Ovary (tissue), 9 donors: ENCODE measurements around the gene STX1A. TPM values are rescaled to one million over a fixed set of nuclear protein-coding genes. Genes with fewer than 3 reads are reported as not detected.
"Not testable (repeated sequence)": the region's sequence is repeated elsewhere in the genome, so short reads cannot be mapped to it uniquely, and the experiment has no call there.

Experiments used
- DNase-seq, 5 donors: peaks; one replicate each; pipeline ENCODE4 v3.0.0-alpha.2; 2019 to 2020
- H3K27ac ChIP-seq, 2 donors: fragments of 200-600 bp; one replicate each; pipeline versions ENCODE4 v1.5.1 to v1.8.0; 2019 to 2022
- H3K27me3 ChIP-seq: fragments of 200-600 bp; one replicate; pipeline ENCODE4 v1.8.0; 2022
- H3K36me3 ChIP-seq: fragments of 200-600 bp; sonication (generic); one replicate; pipeline ENCODE4 v1.5.1; 2019
- H3K4me1 ChIP-seq: one replicate; pipeline ENCODE4 v1.8.1; 2013; ENCODE audit warnings: mild to moderate bottlenecking, moderate library complexity; ENCODE audit not compliant: insufficient read depth
- H3K4me3 ChIP-seq: fragments of 200-600 bp; sonication (generic); one replicate; pipeline ENCODE4 v1.5.1; 2017
- H3K9me3 ChIP-seq, 2 donors: fragments of 200-600 bp in 1 of 2; sonication (generic) in 1 of 2; one replicate each; pipeline versions ENCODE4 v1.5.1 to v1.8.1; 2013 to 2019; ENCODE audit warnings: mild to moderate bottlenecking in 1 of 2, moderate library complexity in 1 of 2
- EP300 ChIP-seq: sonication (generic); formaldehyde crosslinking; IDR thresholded peaks from one replicate; pipeline ENCODE4 v1.6.1; 2017; ENCODE audit warnings: antibody characterized with exemption
- POLR2A ChIP-seq: fragments of 450-650 bp; IDR thresholded peaks from one replicate; pipeline ENCODE4 v1.6.1; 2017; ENCODE audit warnings: antibody characterized with exemption, mild to moderate bottlenecking, moderate library complexity
- WGBS, 3 donors: extraction: QIAGEN DNeasy Blood & Tissue Kit in 1 of 3; methylation state at CpG; one replicate each; pipeline versions ENCODE4 v1.1.5 to v1.1.7; 2013 to 2017; 5-methylcytosine and 5-hydroxymethylcytosine counted together
- intact Hi-C, 4 donors: fragments of 100-400 bp; cut with DNase I; formaldehyde crosslinking; loops; one replicate each; pipeline versions ENCODE4 v1.11.0 to v1.15.1; 2022 to 2023
- polyA plus RNA-seq, 2 donors: library from polyadenylated mRNA; stranded (reverse); fragments of 200-250 nt in 1 of 2; fragments of 350-450 nt in 1 of 2; fragmentation: Illumina TruSeq in 1 of 2; extraction: RNeasy Lipid Tissue Mini Kit (QIAGEN cat#74804) in 1 of 2; gene quantifications; one replicate each; pipeline ENCODE4 v1.2.3, GENCODE V29; 2013 to 2014
- total RNA-seq, 7 donors: library from RNA; depleted of rRNA in 2 of 7; stranded (reverse); fragments of >200 nt in 2 of 7; fragmentation: NEBNext Ultra II Directional in 3 of 7; extraction: Animal tissue kit (Norgen Biotek cat#: 25700) in 3 of 7; gene quantifications; one replicate each; pipeline versions ENCODE4 v1.1.0 to v1.2.4, GENCODE V29; 2016 to 2023
- TF ChIP-seq, protein P1 (sequence below), 3 donors: fragments of 450-650 bp in 2 of 3; fragments of 200-600 bp in 1 of 3; IDR thresholded peaks; one replicate each; pipeline versions ENCODE4 v1.5.1 to v1.8.0; 2016 to 2022; ENCODE audit warnings: antibody characterized with exemption in 3 of 3, mild to moderate bottlenecking in 1 of 3
- donor health status: DM: no; HTN: no; CAD: no; lungs with moderate emphysema.
- donor health status: DM: no; HTN: no; CAD: no.
- donor health status: Bipolar disorder and iron deficiency.
- donor health status: DM: yes; HTN: yes; CAD: no.
- donor health status: DM: no; HTN: no; CAD: no.
- donor health status: DM: yes; HTN: yes; CAD: no.

Gene STX1A
- total and polyA plus RNA-seq, 9 donors = 1.6 to 11.3 (median 6.4) TPM

DNA sequence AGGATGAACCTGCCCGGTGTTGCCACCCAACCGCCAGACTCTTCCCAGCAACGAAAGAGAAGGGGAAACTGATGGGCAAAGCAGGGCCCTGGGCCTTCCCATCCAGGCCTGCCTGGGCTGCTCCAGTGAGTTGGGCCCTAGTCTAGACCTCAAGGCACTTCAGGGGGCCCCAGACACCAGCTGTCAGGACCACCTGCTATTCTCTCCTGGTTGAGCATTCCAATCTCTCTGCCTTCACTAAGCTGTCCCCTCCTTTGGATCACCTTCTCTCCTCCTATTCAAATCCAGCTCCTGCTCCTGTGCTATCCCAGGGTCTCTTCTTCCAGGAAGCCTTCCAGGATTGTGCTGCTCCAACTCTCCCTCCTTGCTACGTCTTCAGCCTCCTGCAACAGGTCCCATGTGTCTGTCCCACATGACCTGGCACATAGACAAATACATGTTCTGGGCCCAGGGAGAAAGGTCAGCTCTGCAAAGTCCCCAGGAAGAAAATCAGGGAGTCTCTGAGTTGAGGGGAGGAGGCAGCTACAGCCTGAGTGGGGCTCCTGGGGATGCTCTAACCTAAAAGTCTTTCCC, 3.1 kb downstream of the STX1A start:
- intact Hi-C loops = no loop called here
- no peak for DNase-seq
- no peaks in the 10 kb centered on the region for H3K4me1 ChIP-seq
- no peaks in the 10 kb centered on the region for H3K36me3 ChIP-seq
- TF ChIP-seq EP300 = no peak
- TF ChIP-seq POLR2A = no peak
- TF ChIP-seq, protein P1, sequence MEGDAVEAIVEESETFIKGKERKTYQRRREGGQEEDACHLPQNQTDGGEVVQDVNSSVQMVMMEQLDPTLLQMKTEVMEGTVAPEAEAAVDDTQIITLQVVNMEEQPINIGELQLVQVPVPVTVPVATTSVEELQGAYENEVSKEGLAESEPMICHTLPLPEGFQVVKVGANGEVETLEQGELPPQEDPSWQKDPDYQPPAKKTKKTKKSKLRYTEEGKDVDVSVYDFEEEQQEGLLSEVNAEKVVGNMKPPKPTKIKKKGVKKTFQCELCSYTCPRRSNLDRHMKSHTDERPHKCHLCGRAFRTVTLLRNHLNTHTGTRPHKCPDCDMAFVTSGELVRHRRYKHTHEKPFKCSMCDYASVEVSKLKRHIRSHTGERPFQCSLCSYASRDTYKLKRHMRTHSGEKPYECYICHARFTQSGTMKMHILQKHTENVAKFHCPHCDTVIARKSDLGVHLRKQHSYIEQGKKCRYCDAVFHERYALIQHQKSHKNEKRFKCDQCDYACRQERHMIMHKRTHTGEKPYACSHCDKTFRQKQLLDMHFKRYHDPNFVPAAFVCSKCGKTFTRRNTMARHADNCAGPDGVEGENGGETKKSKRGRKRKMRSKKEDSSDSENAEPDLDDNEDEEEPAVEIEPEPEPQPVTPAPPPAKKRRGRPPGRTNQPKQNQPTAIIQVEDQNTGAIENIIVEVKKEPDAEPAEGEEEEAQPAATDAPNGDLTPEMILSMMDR (IDR thresholded peaks at IDR 0.05) = no peak
- 66 to 76% (median 73%) methylated on average over 4 of the region's 4 CpGs for WGBS, 3 donors
- no peak overlapping the region for H3K27ac ChIP-seq
- no peaks in the 10 kb centered on the region for H3K9me3 ChIP-seq
- no peaks in the 10 kb centered on the region for H3K27me3 ChIP-seq
- H3K4me3 ChIP-seq = no peak overlapping the region

DNA sequence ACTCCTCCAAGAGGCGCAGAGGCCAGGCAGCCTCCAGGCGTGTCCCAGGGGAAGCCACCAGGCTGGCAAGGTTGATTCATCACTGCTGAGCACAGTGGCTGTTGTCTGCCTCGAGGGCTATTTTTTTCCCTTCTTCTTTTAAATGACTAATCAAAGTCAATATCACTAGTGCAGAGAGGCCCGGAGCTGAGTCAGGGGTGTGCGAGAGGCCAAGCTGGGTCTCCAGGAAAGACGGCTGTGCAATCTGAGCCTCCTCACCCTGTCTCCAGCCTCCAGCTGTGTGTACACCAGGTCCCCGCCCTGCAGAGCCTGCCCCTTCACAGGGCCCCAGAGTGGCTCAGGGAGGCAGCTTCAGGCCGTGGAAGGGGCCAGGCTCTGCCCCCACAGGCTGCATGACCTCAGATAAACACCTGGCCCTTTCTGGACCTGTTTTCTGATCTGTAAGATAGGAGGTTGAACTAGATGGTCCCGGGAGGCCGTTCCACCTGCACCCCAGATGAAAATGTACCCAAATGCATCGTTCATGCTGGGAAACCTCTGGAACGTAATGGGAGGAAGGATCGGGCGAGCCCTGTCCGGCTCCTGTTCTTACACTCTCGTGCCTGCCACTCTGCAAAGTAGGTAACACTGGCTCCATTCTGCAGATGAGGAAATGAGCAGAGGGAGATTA, 3.7 kb downstream of the STX1A start:
- no peaks in the 10 kb centered on the region for H3K4me1 ChIP-seq
- no peaks in the 10 kb centered on the region for H3K27me3 ChIP-seq
- no peaks in the 10 kb centered on the region for H3K36me3 ChIP-seq
- TF ChIP-seq EP300 = no peak
- no peak for TF ChIP-seq POLR2A
- TF ChIP-seq, protein P1 (IDR thresholded peaks at IDR 0.05) = no peak
- H3K4me3 ChIP-seq = no peak overlapping the region
- 64 to 72% (median 67%) methylated on average over 16 of the region's 16 CpGs for whole genome bisulfite sequencing, 3 donors
- no peak for DNase-seq
- H3K9me3 ChIP-seq = no peaks in the 10 kb centered on the region
- intact Hi-C loops = no loop called here
- no peak overlapping the region for H3K27ac ChIP-seq

DNA sequence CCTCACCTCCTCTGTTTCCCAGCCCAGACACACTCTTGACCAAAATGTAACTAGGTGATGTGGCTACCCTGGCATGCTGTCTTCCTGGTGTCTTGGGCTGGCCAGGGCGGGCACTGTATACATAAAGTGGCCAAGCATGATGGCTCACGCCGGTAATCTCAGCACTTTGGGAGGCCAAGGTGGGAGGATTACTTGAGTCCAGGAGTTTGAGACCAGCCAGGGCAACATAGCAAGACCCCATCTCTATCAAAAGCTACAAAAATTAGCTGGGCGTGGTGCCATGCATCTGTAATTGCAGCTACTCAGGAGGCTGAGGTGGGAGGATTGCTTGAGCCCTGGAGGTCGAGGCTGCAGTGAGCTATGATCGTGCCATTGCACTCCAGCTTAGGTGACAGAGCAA, 6.2 kb downstream of the STX1A start:
- H3K4me3 ChIP-seq, H3K27me3 ChIP-seq, H3K36me3 ChIP-seq, H3K27ac ChIP-seq, DNase-seq, H3K4me1 ChIP-seq, intact Hi-C loops, H3K9me3 ChIP-seq: not testable (repeated sequence)
- WGBS, 3 donors = 92 to 96% (median 93%) methylated on average over 6 of the region's 6 CpGs

DNA sequence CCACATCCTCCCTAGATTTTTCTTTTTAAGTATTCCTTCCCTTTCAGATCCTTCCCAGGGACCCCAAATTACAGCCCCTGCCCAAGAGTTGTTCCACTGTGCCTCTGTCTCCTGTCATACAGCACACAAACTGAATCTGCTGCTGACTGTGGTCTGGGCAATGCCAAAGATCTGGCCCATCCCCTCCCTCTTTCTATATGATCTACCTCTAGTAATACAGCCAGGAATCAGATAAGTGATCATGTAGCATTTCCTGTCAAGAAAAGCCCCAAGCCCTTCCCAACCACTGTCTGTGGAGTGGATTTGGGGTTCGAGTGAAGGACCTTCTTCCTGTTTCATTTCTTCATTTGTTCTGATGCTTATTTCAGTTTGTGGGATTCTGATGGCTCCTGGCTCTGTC, 6.7 kb downstream of the STX1A start:
- H3K27me3 ChIP-seq = no peaks in the 10 kb centered on the region
- no peaks in the 10 kb centered on the region for H3K4me1 ChIP-seq
- no peaks in the 10 kb centered on the region for H3K9me3 ChIP-seq
- 91 to 100% (median 94%) methylated on average over 1 of the region's 1 CpG for WGBS, 3 donors
- intact Hi-C loops = no loop called here
- no peak overlapping the region for H3K4me3 ChIP-seq
- DNase-seq = no peak
- H3K27ac ChIP-seq = no peak overlapping the region
- no peaks in the 10 kb centered on the region for H3K36me3 ChIP-seq
- TF ChIP-seq POLR2A (no peak), EP300 (no peak)
- TF ChIP-seq, protein P1 (IDR thresholded peaks at IDR 0.05) = no peak

DNA sequence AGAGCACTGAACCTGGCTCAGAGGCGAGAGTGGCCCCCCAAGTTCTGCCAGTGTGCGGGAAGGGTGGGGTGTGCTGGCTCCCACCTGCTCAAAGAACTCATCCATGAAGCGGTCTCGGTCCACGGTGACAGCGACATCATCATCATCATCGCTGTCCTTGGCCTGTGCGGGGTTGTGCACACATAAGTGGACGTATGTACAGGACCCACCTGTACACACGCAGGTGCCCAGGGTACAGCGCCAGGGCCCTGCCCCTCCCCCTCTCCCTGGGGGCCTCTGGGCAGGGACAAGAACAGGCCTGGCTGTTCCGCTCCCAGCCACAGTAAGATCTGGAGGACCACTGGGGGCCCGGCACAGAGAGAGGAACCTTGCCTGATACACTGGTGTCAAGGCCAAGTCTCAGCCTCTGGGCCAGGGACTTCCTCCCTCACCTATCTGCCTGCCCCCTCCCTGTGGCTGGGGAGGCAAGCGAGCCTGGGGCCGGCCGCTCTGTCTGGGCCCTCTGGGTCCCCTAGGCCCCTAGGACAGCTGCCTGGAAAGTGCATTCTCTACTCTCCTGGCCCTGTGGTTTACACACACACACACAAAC, 10.4 kb downstream of the STX1A start:
- Histone ChIP-seq H3K36me3 (no peaks in the 10 kb centered on the region), H3K9me3 (no peaks in the 10 kb centered on the region), H3K4me3 (no peak overlapping the region), H3K27ac (no peak overlapping the region), H3K4me1 (peaks cover 6% of the 10 kb centered on the region), H3K27me3 (no peaks in the 10 kb centered on the region)
- TF ChIP-seq POLR2A = no peak
- TF ChIP-seq, protein P1 (IDR thresholded peaks at IDR 0.05) = no peak
- TF ChIP-seq EP300 = no peak
- WGBS, 3 donors = 86 to 92% (median 86%) methylated on average over 16 of the region's 16 CpGs
- intact Hi-C loops = no loop called here
- DNase-seq = no peak
